Measurements from ENCODE around the gene MAP3K14.
"Not testable (repeated sequence)": the region's sequence is repeated elsewhere in the genome, so short reads cannot be mapped to it uniquely, and the experiment has no call there.

Gene MAP3K14

GRCh38 chr17:45346216-45347015 lies 29.6 kb upstream of the MAP3K14 start:
- Histone ChIP-seq H3K9ac (ENCODE audit: low read length) (no peak overlapping the region), H3K27me3 (ENCODE audit: control insufficient read depth, insufficient read depth, low read length) (no peaks in the 10 kb centered on the region), H3K4me3 (ENCODE audit: low read length) (no peak overlapping the region), H3K9me3 (ENCODE audit: control insufficient read depth, low read depth, low read length) (no peaks in the 10 kb centered on the region), H3K27ac (ENCODE audit: low read length) (no peak overlapping the region), H3K36me3 (ENCODE audit: control insufficient read depth, low read depth, low read length) (no peaks in the 10 kb centered on the region), H3K4me1 (ENCODE audit: control insufficient read depth, low read depth, low read length) (peaks cover 7% of the 10 kb centered on the region)

GRCh38 chr17:45345554-45346215 lies 28.9 kb upstream of the MAP3K14 start:
- Histone ChIP-seq H3K27me3 (ENCODE audit: control insufficient read depth, insufficient read depth, low read length) (no peaks in the 10 kb centered on the region), H3K27ac (ENCODE audit: low read length) (no peak overlapping the region), H3K36me3 (ENCODE audit: control insufficient read depth, low read depth, low read length) (no peaks in the 10 kb centered on the region), H3K4me1 (ENCODE audit: control insufficient read depth, low read depth, low read length) (peaks cover 8% of the 10 kb centered on the region), H3K9ac (ENCODE audit: low read length) (no peak overlapping the region), H3K4me3 (ENCODE audit: low read length) (no peak overlapping the region), H3K9me3 (ENCODE audit: control insufficient read depth, low read depth, low read length) (no peaks in the 10 kb centered on the region)

- no peaks in the 10 kb centered on the region for H3K27me3 ChIP-seq (ENCODE audit: control insufficient read depth, insufficient read depth, low read length)
- peaks cover 8% of the 10 kb centered on the region for H3K4me1 ChIP-seq (ENCODE audit: control insufficient read depth, low read depth, low read length)
- H3K9me3 ChIP-seq (ENCODE audit: control insufficient read depth, low read depth, low read length): no peaks in the 10 kb centered on the region
- no peak overlapping the region for H3K4me3 ChIP-seq (ENCODE audit: low read length)
- H3K27ac ChIP-seq (ENCODE audit: low read length): no peak overlapping the region
- H3K9ac ChIP-seq (ENCODE audit: low read length): no peak overlapping the region
- H3K36me3 ChIP-seq (ENCODE audit: control insufficient read depth, low read depth, low read length): no peaks in the 10 kb centered on the region
Measured at GRCh38 chr17:45345246-45345553, 28.4 kb upstream of the MAP3K14 start.

GRCh38 chr17:45343967-45344664 lies 27.3 kb upstream of the MAP3K14 start:
- not testable (repeated sequence) for H3K36me3 ChIP-seq (ENCODE audit: control insufficient read depth, low read depth, low read length)

GRCh38 chr17:45342871-45343526 lies 26.2 kb upstream of the MAP3K14 start:
- no peak overlapping the region for H3K9ac ChIP-seq (ENCODE audit: low read length)
- H3K9me3 ChIP-seq (ENCODE audit: control insufficient read depth, low read depth, low read length): no peaks in the 10 kb centered on the region
- no peak overlapping the region for H3K27ac ChIP-seq (ENCODE audit: low read length)
- H3K4me1 ChIP-seq (ENCODE audit: control insufficient read depth, low read depth, low read length): peaks cover 8% of the 10 kb centered on the region
- H3K36me3 ChIP-seq (ENCODE audit: control insufficient read depth, low read depth, low read length): no peaks in the 10 kb centered on the region
- no peak overlapping the region for H3K4me3 ChIP-seq (ENCODE audit: low read length)
- no peaks in the 10 kb centered on the region for H3K27me3 ChIP-seq (ENCODE audit: control insufficient read depth, insufficient read depth, low read length)

More at GRCh38 chr17:45343967-45344664, 27.3 kb upstream of the MAP3K14 start:
- H3K9ac ChIP-seq (ENCODE audit: low read length); H3K27ac ChIP-seq (ENCODE audit: low read length); H3K4me1 ChIP-seq (ENCODE audit: control insufficient read depth, low read depth, low read length); H3K4me3 ChIP-seq (ENCODE audit: low read length); H3K9me3 ChIP-seq (ENCODE audit: control insufficient read depth, low read depth, low read length); H3K27me3 ChIP-seq (ENCODE audit: control insufficient read depth, insufficient read depth, low read length): not testable (repeated sequence)

- H3K36me3 ChIP-seq (ENCODE audit: control insufficient read depth, low read depth, low read length): no peaks in the 10 kb centered on the region
- no peak overlapping the region for H3K4me3 ChIP-seq (ENCODE audit: low read length)
- peaks cover 8% of the 10 kb centered on the region for H3K4me1 ChIP-seq (ENCODE audit: control insufficient read depth, low read depth, low read length)
- H3K9ac ChIP-seq (ENCODE audit: low read length): no peak overlapping the region
- H3K9me3 ChIP-seq (ENCODE audit: control insufficient read depth, low read depth, low read length): no peaks in the 10 kb centered on the region
- no peaks in the 10 kb centered on the region for H3K27me3 ChIP-seq (ENCODE audit: control insufficient read depth, insufficient read depth, low read length)
- no peak overlapping the region for H3K27ac ChIP-seq (ENCODE audit: low read length)
Measured at GRCh38 chr17:45342306-45342705, 25.5 kb upstream of the MAP3K14 start.

GRCh38 chr17:45341533-45342158 lies 24.8 kb upstream of the MAP3K14 start:
- Histone ChIP-seq H3K27ac (ENCODE audit: low read length) (no peak overlapping the region), H3K4me3 (ENCODE audit: low read length) (no peak overlapping the region), H3K4me1 (ENCODE audit: control insufficient read depth, low read depth, low read length) (peaks cover 8% of the 10 kb centered on the region), H3K9me3 (ENCODE audit: control insufficient read depth, low read depth, low read length) (no peaks in the 10 kb centered on the region), H3K9ac (ENCODE audit: low read length) (no peak overlapping the region), H3K27me3 (ENCODE audit: control insufficient read depth, insufficient read depth, low read length) (no peaks in the 10 kb centered on the region), H3K36me3 (ENCODE audit: control insufficient read depth, low read depth, low read length) (no peaks in the 10 kb centered on the region)

- H3K9ac ChIP-seq (ENCODE audit: low read length): no peak overlapping the region
Measured at GRCh38 chr17:45339646-45340605, 23.1 kb upstream of the MAP3K14 start.

GRCh38 chr17:45338996-45339535 lies 22.2 kb upstream of the MAP3K14 start:
- no peaks in the 10 kb centered on the region for H3K9me3 ChIP-seq (ENCODE audit: control insufficient read depth, low read depth, low read length)

More at GRCh38 chr17:45339646-45340605, 23.1 kb upstream of the MAP3K14 start:
- Histone ChIP-seq H3K4me3 (ENCODE audit: low read length) (no peak overlapping the region), H3K27me3 (ENCODE audit: control insufficient read depth, insufficient read depth, low read length) (peaks cover 8% of the 10 kb centered on the region), H3K36me3 (ENCODE audit: control insufficient read depth, low read depth, low read length) (no peaks in the 10 kb centered on the region), H3K9me3 (ENCODE audit: control insufficient read depth, low read depth, low read length) (no peaks in the 10 kb centered on the region), H3K4me1 (ENCODE audit: control insufficient read depth, low read depth, low read length) (peaks cover 8% of the 10 kb centered on the region), H3K27ac (ENCODE audit: low read length) (no peak overlapping the region)

GRCh38 chr17:45338023-45338781 lies 21.4 kb upstream of the MAP3K14 start:
- H3K36me3 ChIP-seq (ENCODE audit: control insufficient read depth, low read depth, low read length): no peaks in the 10 kb centered on the region
- H3K9ac ChIP-seq (ENCODE audit: low read length): no peak overlapping the region
- no peak overlapping the region for H3K27ac ChIP-seq (ENCODE audit: low read length)

More at GRCh38 chr17:45338996-45339535, 22.2 kb upstream of the MAP3K14 start:
- H3K27me3 ChIP-seq (ENCODE audit: control insufficient read depth, insufficient read depth, low read length): peaks cover 9% of the 10 kb centered on the region
- peaks cover 8% of the 10 kb centered on the region for H3K4me1 ChIP-seq (ENCODE audit: control insufficient read depth, low read depth, low read length)
- H3K4me3 ChIP-seq (ENCODE audit: low read length): no peak overlapping the region
- H3K9ac ChIP-seq (ENCODE audit: low read length): no peak overlapping the region
- no peak overlapping the region for H3K27ac ChIP-seq (ENCODE audit: low read length)
- H3K36me3 ChIP-seq (ENCODE audit: control insufficient read depth, low read depth, low read length): no peaks in the 10 kb centered on the region

More at GRCh38 chr17:45338023-45338781, 21.4 kb upstream of the MAP3K14 start:
- no peaks in the 10 kb centered on the region for H3K9me3 ChIP-seq (ENCODE audit: control insufficient read depth, low read depth, low read length)
- peaks cover 8% of the 10 kb centered on the region for H3K4me1 ChIP-seq (ENCODE audit: control insufficient read depth, low read depth, low read length)
- H3K4me3 ChIP-seq (ENCODE audit: low read length): no peak overlapping the region
- H3K27me3 ChIP-seq (ENCODE audit: control insufficient read depth, insufficient read depth, low read length): peaks cover 10% of the 10 kb centered on the region

All from iPS-18a (cell line).